Esophagus squamous epithelium (tissue), 5 donors: ENCODE data around the gene DTX4. TPM values are rescaled to one million over a fixed set of nuclear protein-coding genes. Genes with fewer than 3 reads are reported as not detected.

ENCODE experiments used
- DNase-seq: peaks from one replicate; lab custom pipeline; 2025; lab: John Stamatoyannopoulos, UW
- H3K27ac ChIP-seq, 4 donors: fragments of 200-600 bp; sonication (generic); one replicate each; pipeline ENCODE4 v1.5.1; 2016 to 2019; ENCODE audit warnings: mild to moderate bottlenecking in 1 of 4
- H3K27me3 ChIP-seq, 4 donors: fragments of 200-600 bp; sonication (generic); 1 replicate in 3 of 4; 2 replicates in 1 of 4; pipeline versions ENCODE4 v1.5.1 to v1.6.0; 2017 to 2021; ENCODE audit warnings: antibody characterized with exemption in 1 of 4
- H3K36me3 ChIP-seq, 3 donors: fragments of 200-600 bp; sonication (generic); one replicate each; pipeline ENCODE4 v1.5.1; 2016 to 2019
- H3K4me1 ChIP-seq, 3 donors: fragments of 200-600 bp; sonication (generic); one replicate each; pipeline ENCODE4 v1.5.1; 2017 to 2019
- H3K4me3 ChIP-seq, 4 donors: fragments of 200-600 bp; sonication (generic); 1 replicate in 3 of 4; 2 replicates in 1 of 4; pipeline ENCODE4 v1.5.1; 2016 to 2019; ENCODE audit warnings: mild to moderate bottlenecking in 2 of 4, moderate library complexity in 1 of 4
- H3K9me3 ChIP-seq, 3 donors: fragments of 200-600 bp; sonication (generic); one replicate each; pipeline ENCODE4 v1.5.1; 2016 to 2019
- CTCF ChIP-seq, 6 experiments: fragments of 450-650 bp in 4 of 6; fragments of 200-600 bp in 2 of 6; sonication (generic) in 2 of 6; IDR thresholded peaks; one replicate each; pipeline ENCODE4 v1.5.1; 2016 to 2019; ENCODE audit warnings: antibody characterized with exemption in 6 of 6, mild to moderate bottlenecking in 4 of 6, moderate library complexity in 4 of 6
- POLR2A ChIP-seq, 4 donors: fragments of 450-650 bp; IDR thresholded peaks; one replicate each; pipeline ENCODE4 v1.6.1; 2017; ENCODE audit warnings: antibody characterized with exemption in 4 of 4, mild to moderate bottlenecking in 4 of 4, moderate library complexity in 3 of 4
- WGBS, 2 donors: methylation state at CpG; one replicate each; pipeline ENCODE4 v1.1.5; 2018; 5-methylcytosine and 5-hydroxymethylcytosine counted together
- intact Hi-C: fragments of 100-400 bp; cut with DNase I; formaldehyde crosslinking; loops from one replicate; pipeline ENCODE4 v1.15.0; 2022
- total RNA-seq, 4 donors: library from RNA; depleted of rRNA; stranded (reverse); fragments of >200 nt; gene quantifications; one replicate each; pipeline ENCODE4 v1.1.0, GENCODE V29; 2016
- donor health status: DM: yes; HTN: yes; CAD: no.

The DTX4 gene
- total RNA-seq, 4 donors from 2014 or later, result 2.4 to 8.4 (median 4.6) TPM

GRCh38 chr11:59243633-59244032 is 71.7 kb downstream of the DTX4 start:
- DNase-seq, result no peak
- Histone ChIP-seq H3K4me3 (no peak overlapping the region), H3K27ac (no peak overlapping the region), H3K9me3 (no peaks in the 10 kb centered on the region), H3K27me3 (peaks cover 0 to 5% (median 0%) of the 10 kb centered on the region in 4 donors), H3K36me3 (no peaks in the 10 kb centered on the region), H3K4me1 (peaks cover 0 to 8% (median 0%) of the 10 kb centered on the region in 3 donors)
- 64 to 93% methylated on average over 1 of the region's 1 CpG for WGBS, 2 donors
- TF ChIP-seq POLR2A (IDR thresholded peaks at IDR 0.05) (no peak), CTCF (IDR thresholded peaks at IDR 0.05) (no peak)
- intact Hi-C loops, result no loop called here

GRCh38 chr11:59247531-59248227 is 75.7 kb downstream of the DTX4 start:
- DNase-seq, result no peak
- peak overlapping the region in 2 of 4 donors; percentile 16 to 21 for H3K27ac ChIP-seq
- no peaks in the 10 kb centered on the region for H3K36me3 ChIP-seq
- peaks cover 0 to 5% (median 0%) of the 10 kb centered on the region in 4 donors for H3K27me3 ChIP-seq
- H3K4me1 ChIP-seq, result peaks cover 0 to 8% (median 0%) of the 10 kb centered on the region in 3 donors
- H3K9me3 ChIP-seq, result no peaks in the 10 kb centered on the region
- intact Hi-C loops, result no loop called here
- no peak for TF ChIP-seq POLR2A (IDR thresholded peaks at IDR 0.05)
- no peak for TF ChIP-seq CTCF (IDR thresholded peaks at IDR 0.05)
- 5 to 21% methylated on average over 2 of the region's 2 CpGs for WGBS, 2 donors
- H3K4me3 ChIP-seq, result no peak overlapping the region

- peaks cover 0 to 8% (median 0%) of the 10 kb centered on the region in 3 donors for H3K4me1 ChIP-seq
- intact Hi-C loops, result no loop called here
- peaks cover 0 to 5% (median 0%) of the 10 kb centered on the region in 4 donors for H3K27me3 ChIP-seq
- H3K9me3 ChIP-seq, result no peaks in the 10 kb centered on the region
- no peak overlapping the region for H3K4me3 ChIP-seq
- no peaks in the 10 kb centered on the region for H3K36me3 ChIP-seq
- DNase-seq, result no peak
- 82% methylated on average over 6 to 7 of the region's 7 CpGs for WGBS, 2 donors
- no peak overlapping the region for H3K27ac ChIP-seq
- no peak for TF ChIP-seq POLR2A (IDR thresholded peaks at IDR 0.05)
- no peak for TF ChIP-seq CTCF (IDR thresholded peaks at IDR 0.05)
These were observed 77.6 kb downstream of the DTX4 start for GRCh38 chr11:59249535-59249934.

- H3K27me3 ChIP-seq, result no peaks in the 10 kb centered on the region
- H3K4me1 ChIP-seq, result peaks cover 0 to 4% (median 0%) of the 10 kb centered on the region in 3 donors
- no peaks in the 10 kb centered on the region for H3K9me3 ChIP-seq
- H3K4me3 ChIP-seq, result no peak overlapping the region
- H3K27ac ChIP-seq, result no peak overlapping the region
- TF ChIP-seq CTCF (IDR thresholded peaks at IDR 0.05) (no peak), POLR2A (IDR thresholded peaks at IDR 0.05) (no peak)
- WGBS, 2 donors, result 83 to 93% methylated on average over 2 of the region's 2 CpGs
- no peaks in the 10 kb centered on the region for H3K36me3 ChIP-seq
- no peak for DNase-seq
- intact Hi-C loops, result no loop called here
These were observed 81.1 kb downstream of the DTX4 start for GRCh38 chr11:59253001-59253400.

- Histone ChIP-seq H3K27me3 (no peaks in the 10 kb centered on the region), H3K4me1 (no peaks in the 10 kb centered on the region), H3K27ac (no peak overlapping the region), H3K36me3 (no peaks in the 10 kb centered on the region), H3K4me3 (no peak overlapping the region), H3K9me3 (no peaks in the 10 kb centered on the region)
- TF ChIP-seq CTCF (IDR thresholded peaks at IDR 0.05), result no peak
- TF ChIP-seq POLR2A (IDR thresholded peaks at IDR 0.05), result no peak
- DNase-seq, result no peak
- intact Hi-C loops, result no loop called here
These were observed 82.4 kb downstream of the DTX4 start for GRCh38 chr11:59254286-59254685.
